Smooth muscle cell (in vitro differentiated cells): ENCODE measurements around the gene KLHDC7B. TPM values are rescaled to one million over a fixed set of nuclear protein-coding genes. Genes with fewer than 3 reads are reported as not detected.
A peak's percentile ranks its signal among the peaks of the same experiment; 100 is the strongest.

Experiments
- DNase-seq: peaks from one replicate; lab custom pipeline; 2025; ENCODE audit not compliant: unreplicated experiment; lab: John Stamatoyannopoulos, UW
- H2AFZ ChIP-seq: fragments of 200-600 bp; sonication (generic); 2 replicates; pipeline ENCODE4 v1.6.0; 2016; ENCODE audit warnings: antibody characterized with exemption, low read depth, mild to moderate bottlenecking
- H3F3A ChIP-seq: fragments of 200-600 bp; sonication (generic); 2 replicates; pipeline ENCODE4 v1.6.0; 2017; ENCODE audit warnings: antibody characterized with exemption, low read depth
- H3K27ac ChIP-seq: fragments of 200-600 bp; sonication (generic); 2 replicates; pipeline ENCODE4 v1.5.1; 2016; ENCODE audit warnings: low read depth, mild to moderate bottlenecking
- H3K27me3 ChIP-seq: fragments of 200-600 bp; sonication (generic); 2 replicates; pipeline ENCODE4 v1.6.1; 2016; ENCODE audit warnings: low read depth, mild to moderate bottlenecking
- H3K36me3 ChIP-seq: fragments of 200-600 bp; sonication (generic); 2 replicates; pipeline ENCODE4 v1.5.1; 2016; ENCODE audit warnings: low read depth
- H3K4me1 ChIP-seq: fragments of 200-600 bp; sonication (generic); 2 replicates; pipeline ENCODE4 v1.5.1; 2016; ENCODE audit warnings: low read depth
- H3K4me2 ChIP-seq: fragments of 200-600 bp; sonication (generic); 2 replicates; pipeline ENCODE4 v1.6.0; 2016; ENCODE audit warnings: mild to moderate bottlenecking
- H3K4me3 ChIP-seq: fragments of 200-600 bp; sonication (generic); 2 replicates; pipeline ENCODE4 v1.5.1; 2016; ENCODE audit warnings: mild to moderate bottlenecking
- H3K79me2 ChIP-seq: fragments of 200-600 bp; sonication (generic); 2 replicates; pipeline ENCODE4 v1.6.0; 2016; ENCODE audit warnings: low read depth, mild to moderate bottlenecking
- H3K9ac ChIP-seq: fragments of 200-600 bp; sonication (generic); 2 replicates; pipeline ENCODE4 v1.6.0; 2016; ENCODE audit warnings: low read depth
- H3K9me3 ChIP-seq: fragments of 200-600 bp; sonication (generic); replicated peaks from 2 replicates; pipeline ENCODE4 v1.5.1; 2016; ENCODE audit warnings: low read depth
- H4K20me1 ChIP-seq: fragments of 200-600 bp; sonication (generic); 2 replicates; pipeline ENCODE4 v1.6.0; 2016; ENCODE audit warnings: low read depth
- CTCF ChIP-seq: fragments of 200-600 bp; sonication (generic); IDR thresholded peaks from 2 replicates; pipeline ENCODE4 v1.5.1; 2017; ENCODE audit warnings: borderline replicate concordance, mild to moderate bottlenecking, antibody characterized with exemption; ENCODE audit not compliant: insufficient read depth, poor library complexity, severe bottlenecking
- WGBS: methylation state at CpG from one replicate; pipeline ENCODE4 v1.1.7; 2016; ENCODE audit warnings: low lambda C conversion rate; 5-methylcytosine and 5-hydroxymethylcytosine counted together
- polyA plus RNA-seq: library from polyadenylated mRNA; unstranded; fragments of >200 nt; fragmentation: Nextera tagmentation; extraction: Ambion mirVana; gene quantifications from 2 replicates; pipeline ENCODE4 v1.2.1, GENCODE V29; 2016
- total RNA-seq: library from RNA; depleted of rRNA; stranded (reverse); fragments of >200 nt; gene quantifications from 2 replicates; pipeline ENCODE4 v1.2.3, GENCODE V29; 2014

Gene KLHDC7B
- total and polyA plus RNA-seq, 2 experiments from 2014 or later: 1.1 to 1.5 TPM

- Histone ChIP-seq H3K27ac (peak overlapping the region; percentile 97), H4K20me1 (peaks cover 30% of the 10 kb centered on the region), H3K27me3 (no peaks in the 10 kb centered on the region), H3K9me3 (no peaks in the 10 kb centered on the region), H3K4me2 (peak overlapping the region; percentile 98), H2AFZ (no peak overlapping the region), H3F3A (peaks cover 57% of the 10 kb centered on the region), H3K4me1 (peaks cover 17% of the 10 kb centered on the region), H3K79me2 (peaks cover 10% of the 10 kb centered on the region), H3K4me3 (no peak overlapping the region), H3K36me3 (no peaks in the 10 kb centered on the region), H3K9ac (no peak overlapping the region)
- 89% methylated on average over 18 of the region's 18 CpGs for WGBS
- DNase-seq: no peak
- TF ChIP-seq CTCF: no peak
These were observed 17.6 kb upstream of the KLHDC7B start for GRCh38 chr22:50527921-50528681.

- 77% methylated on average over 11 of the region's 15 CpGs for WGBS
- Histone ChIP-seq H3K79me2 (peaks cover 8% of the 10 kb centered on the region), H3K4me3 (peak overlapping the region; percentile 69), H3K4me1 (peaks cover 21% of the 10 kb centered on the region), H3K27ac (peak overlapping the region; percentile 97), H4K20me1 (peaks cover 23% of the 10 kb centered on the region), H3K9me3 (no peaks in the 10 kb centered on the region), H3K27me3 (no peaks in the 10 kb centered on the region), H3K4me2 (peak overlapping the region; percentile 98), H3F3A (peaks cover 61% of the 10 kb centered on the region), H3K36me3 (no peaks in the 10 kb centered on the region), H2AFZ (no peak overlapping the region), H3K9ac (no peak overlapping the region)
- no peak for TF ChIP-seq CTCF
- no peak for DNase-seq
These were observed 16.9 kb upstream of the KLHDC7B start for GRCh38 chr22:50528682-50529415.

GRCh38 chr22:50529416-50529896, 16.2 kb upstream of the KLHDC7B start:
- H3K27me3 ChIP-seq: no peaks in the 10 kb centered on the region
- no peak for TF ChIP-seq CTCF
- peaks cover 56% of the 10 kb centered on the region for H3F3A ChIP-seq
- H3K9ac ChIP-seq: no peak overlapping the region
- peak overlapping the region; percentile 98 for H3K4me2 ChIP-seq
- peaks cover 23% of the 10 kb centered on the region for H3K4me1 ChIP-seq
- DNase-seq: no peak
- 50% methylated on average over 19 of the region's 50 CpGs for WGBS
- peak overlapping the region; percentile 97 for H3K27ac ChIP-seq
- peaks cover 17% of the 10 kb centered on the region for H4K20me1 ChIP-seq
- no peaks in the 10 kb centered on the region for H3K9me3 ChIP-seq
- peaks cover 2% of the 10 kb centered on the region for H3K79me2 ChIP-seq
- H2AFZ ChIP-seq: no peak overlapping the region
- H3K36me3 ChIP-seq: no peaks in the 10 kb centered on the region
- peak overlapping the region; percentile 69 for H3K4me3 ChIP-seq
